COLO829 (cell line): Measurements from ENCODE around the gene DLAT.
"Not testable (repeated sequence)": the region's sequence is repeated elsewhere in the genome, so short reads cannot be mapped to it uniquely, and the experiment has no call there.

Experiments used
- DNase-seq: peaks from one replicate; pipeline ENCODE4 v3.0.0; 2012; ENCODE audit warnings: low spot score

The DLAT gene

GRCh38 chr11:112005422-112006094 lies 19.6 kb upstream of the DLAT start:
- no peak for DNase-seq

DNA sequence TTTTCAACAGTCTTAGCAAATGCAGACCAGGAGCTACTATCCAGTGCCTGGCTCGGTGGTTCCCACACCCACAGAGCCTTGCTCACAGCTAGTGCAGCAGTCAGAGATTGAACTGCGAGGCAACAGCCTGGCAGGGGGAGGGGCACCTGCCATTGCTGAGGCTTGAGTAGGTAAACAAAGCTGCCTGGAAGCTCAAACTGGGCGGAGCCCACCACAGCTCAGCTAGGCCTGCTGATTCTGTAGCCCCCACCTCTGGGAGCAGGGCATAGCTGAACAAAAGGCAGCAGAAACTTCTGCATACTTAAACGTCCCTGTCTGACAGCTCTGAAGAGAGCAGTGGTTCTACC lies 19.1 kb upstream of the DLAT start:
- not testable (repeated sequence) for DNase-seq

DNA sequence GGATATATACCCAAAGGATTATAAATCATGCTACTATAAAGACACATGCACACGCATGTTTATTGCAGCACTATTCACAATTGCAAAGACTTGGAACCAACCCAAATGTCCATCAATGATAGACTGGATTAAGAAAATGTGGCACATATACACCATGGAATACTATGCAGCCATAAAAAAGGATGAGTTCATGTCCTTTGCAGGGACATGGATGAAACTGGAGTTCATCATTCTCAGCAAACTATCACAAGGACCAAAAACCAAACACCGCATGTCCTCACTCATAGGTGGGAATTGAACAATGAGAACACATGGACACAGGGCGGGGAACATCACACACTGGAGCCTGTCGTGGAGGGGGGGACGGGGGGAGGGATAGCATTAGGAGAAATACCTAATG lies 13.8 kb upstream of the DLAT start:
- not testable (repeated sequence) for DNase-seq

DNA sequence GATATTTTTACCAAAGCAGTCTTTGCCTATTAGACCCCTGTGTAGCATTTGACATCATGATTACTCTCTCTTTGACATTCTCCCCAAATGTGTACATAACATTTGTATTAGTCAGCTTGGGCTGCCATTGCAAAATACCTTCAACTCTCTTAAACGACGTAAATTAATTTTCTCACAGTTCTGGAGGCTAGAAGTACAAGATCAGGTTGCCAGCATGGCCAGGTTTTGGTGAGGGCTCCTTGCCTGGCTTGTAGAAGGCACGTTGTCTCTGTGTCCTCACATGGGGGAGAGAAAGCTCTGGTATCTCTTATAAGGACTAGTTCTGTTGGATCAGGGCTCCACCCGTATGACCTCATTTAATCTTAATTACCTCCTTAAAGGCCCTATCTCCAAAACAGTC lies 12.3 kb upstream of the DLAT start:
- no peak for DNase-seq

GRCh38 chr11:112013497-112014164 lies 11.6 kb upstream of the DLAT start:
- no peak for DNase-seq

- no peak for DNase-seq
These were observed 9.0 kb upstream of the DLAT start for GRCh38 chr11:112016088-112016764.

GRCh38 chr11:112016765-112017376 lies 8.3 kb upstream of the DLAT start:
- DNase-seq: no peak

DNA sequence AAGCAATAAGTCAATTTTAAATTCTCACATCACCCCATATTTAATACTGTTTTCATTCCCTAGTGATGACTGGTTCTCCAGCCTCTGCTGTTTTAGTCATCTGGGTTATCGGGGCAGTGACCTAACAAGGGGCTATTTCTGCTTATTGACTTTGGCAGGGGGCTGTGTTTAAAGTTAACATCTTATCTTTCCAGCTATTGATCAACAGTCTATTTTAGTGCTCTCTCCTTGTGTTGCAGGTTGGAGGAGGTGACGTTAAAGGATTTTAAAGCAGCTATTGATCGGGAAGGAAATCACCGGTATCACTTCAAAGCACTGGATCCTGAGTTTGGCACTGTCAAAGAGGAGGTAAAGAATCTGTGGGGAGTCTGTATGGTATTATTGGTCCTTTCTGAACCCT lies 7.7 kb upstream of the DLAT start:
- no peak for DNase-seq

GRCh38 chr11:112019066-112019465 lies 6.1 kb upstream of the DLAT start:
- no peak for DNase-seq

DNA sequence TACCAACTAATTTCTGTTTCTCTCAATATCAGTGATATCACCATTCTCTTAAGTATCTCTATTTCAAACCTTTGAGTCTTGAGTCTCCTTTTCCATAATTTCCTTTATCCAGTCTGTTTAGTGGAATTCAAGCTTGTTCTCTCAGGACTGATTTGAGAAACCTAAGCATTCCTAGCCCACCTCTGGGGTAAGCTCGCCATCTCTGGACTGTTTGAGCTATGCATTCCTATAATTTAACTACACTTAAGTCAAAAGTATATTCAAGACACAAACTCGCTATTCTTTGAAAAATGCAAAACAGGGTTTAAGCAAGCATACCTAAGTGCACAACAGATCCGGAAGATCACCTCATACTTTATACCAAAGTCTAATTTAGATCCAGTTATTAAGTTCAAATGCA lies 2.1 kb upstream of the DLAT start:
- no peak for DNase-seq

GRCh38 chr11:112024178-112024772 lies 933 bp upstream of the DLAT start:
- DNase-seq: no peak

GRCh38 chr11:112025707-112026106 lies 499 bp downstream of the DLAT start:
- peak; percentile 6 for DNase-seq

DNA sequence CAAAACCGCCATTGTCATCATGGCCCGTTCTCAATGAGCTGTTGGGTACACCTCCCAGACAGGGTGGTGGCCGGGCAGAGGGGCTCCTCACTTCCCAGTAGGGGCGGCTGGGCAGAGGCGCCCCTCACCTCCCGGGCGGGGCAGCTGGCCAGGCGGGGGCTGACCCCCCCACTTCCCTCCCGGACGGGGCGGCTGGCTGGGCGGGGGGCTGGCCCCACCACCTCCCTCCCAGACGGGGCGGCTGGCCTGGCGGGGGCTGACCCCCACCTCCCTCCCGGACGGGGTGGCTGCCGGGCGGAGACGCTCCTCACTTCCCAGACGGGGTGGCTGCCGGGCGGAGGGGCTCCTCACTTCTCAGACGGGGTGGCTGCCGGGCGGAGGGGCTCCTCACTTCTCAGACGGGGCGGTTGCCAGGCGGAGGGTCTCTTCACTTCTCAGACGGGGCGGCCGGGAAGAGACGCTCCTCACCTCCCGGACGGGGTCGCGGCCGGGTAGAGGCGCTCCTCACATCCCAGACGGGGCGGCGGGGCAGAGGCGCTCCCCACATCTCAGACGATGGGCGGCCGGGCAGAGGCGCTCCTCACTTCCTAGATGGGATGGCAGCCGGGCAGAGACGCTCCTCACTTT lies 1.7 kb downstream of the DLAT start:
- DNase-seq: not testable (repeated sequence)

GRCh38 chr11:112029460-112029859 lies 4.3 kb downstream of the DLAT start:
- DNase-seq: no peak

DNA sequence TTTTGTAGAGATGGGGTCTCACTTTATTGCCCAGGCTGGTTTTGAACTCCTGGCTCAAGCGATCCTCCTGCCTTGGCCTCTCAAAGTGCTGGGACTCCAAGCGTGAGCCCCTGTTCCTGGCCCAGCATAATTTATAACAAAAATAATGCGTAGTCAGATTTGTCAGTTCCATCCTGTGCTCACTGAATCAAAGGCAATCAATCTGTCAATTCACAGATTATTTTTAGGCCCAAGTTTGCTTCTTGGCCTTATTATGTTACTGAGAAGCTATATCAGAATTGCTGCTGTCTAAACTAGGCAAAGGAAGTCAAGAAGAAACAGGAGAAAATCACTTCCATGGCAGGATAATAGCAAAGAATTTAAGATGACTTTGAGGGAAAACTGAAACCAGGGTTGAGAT lies 8.7 kb downstream of the DLAT start:
- DNase-seq: no peak

DNA sequence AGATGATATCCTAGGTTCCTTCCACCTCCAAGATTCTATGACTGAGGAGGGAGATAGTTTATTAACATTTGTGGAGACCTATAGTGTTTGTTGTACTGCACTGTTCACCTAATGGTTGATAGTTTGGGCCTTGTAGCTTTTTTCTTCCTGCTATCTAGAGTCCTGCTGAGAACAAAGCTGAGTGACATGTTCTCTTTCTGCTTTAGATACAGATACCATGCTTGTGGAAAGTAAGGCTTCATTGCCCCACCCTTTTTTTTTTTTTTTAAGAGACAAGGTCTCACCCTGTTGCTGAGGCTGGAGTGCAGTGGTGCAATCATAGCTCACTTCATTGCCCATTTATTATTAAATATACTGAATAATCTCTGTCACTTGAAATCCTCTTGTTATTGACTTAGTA lies 12.3 kb downstream of the DLAT start:
- DNase-seq: no peak

DNA sequence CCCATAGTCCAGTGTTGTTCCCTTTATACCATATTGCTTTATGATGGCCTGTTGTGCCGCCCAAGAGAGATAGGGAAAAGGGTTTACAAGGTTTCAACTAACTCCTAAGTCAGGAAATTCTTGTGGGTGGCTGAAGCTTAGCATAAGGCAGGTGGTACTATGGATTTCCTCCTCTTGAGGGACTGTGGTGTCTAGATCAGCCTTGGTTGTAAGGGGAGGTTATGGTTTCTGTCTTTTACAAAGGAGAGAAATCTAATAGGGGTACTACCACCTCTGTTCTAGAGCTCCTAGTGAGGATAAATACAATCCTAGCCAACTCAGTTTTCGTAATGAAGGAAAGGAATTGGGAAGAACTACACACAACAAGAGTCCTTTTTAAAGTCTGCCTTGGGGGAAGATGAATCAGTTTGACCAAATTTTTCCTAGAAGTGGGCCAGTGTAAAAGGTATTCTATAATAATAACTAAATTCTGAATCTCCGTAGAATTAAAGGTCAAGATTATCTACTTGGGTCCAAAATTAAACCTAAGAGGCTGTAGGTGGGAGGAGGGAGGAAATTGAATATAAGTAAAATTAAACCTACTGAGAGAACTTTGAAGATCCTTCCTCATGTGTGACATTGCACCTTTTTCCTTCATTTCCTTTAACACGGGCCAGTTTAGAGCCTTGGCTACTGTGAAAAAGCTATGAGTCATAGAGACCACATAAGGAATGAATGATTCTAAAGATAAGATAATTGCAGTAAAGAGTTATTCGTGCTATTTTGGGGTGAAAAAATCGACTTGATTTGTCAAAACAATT lies 17.2 kb downstream of the DLAT start:
- DNase-seq: peak; percentile 42

DNA sequence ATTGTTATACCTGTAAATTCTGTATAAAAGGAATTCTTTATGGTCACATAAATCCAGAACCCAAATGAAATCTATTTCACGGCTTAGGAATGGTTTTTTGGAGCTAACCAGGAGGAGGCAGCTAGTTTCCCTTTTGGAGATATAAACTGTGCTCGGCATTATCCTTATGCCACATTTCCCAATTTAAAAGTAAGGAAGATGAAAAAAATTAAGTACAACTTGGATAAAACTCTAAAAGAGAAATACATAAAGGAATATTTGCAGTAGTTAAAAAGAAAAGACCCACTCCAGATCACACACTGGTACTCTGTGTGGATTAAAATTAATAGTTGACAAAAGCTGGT lies 17.7 kb downstream of the DLAT start:
- DNase-seq: no peak

GRCh38 chr11:112044961-112045360 lies 19.8 kb downstream of the DLAT start:
- DNase-seq: no peak

GRCh38 chr11:112046647-112047046 lies 21.4 kb downstream of the DLAT start:
- DNase-seq: not testable (repeated sequence)

- DNase-seq: not testable (repeated sequence)
These were observed 23.0 kb downstream of the DLAT start for GRCh38 chr11:112048256-112048655.
